SK-N-SH (cell line): ENCODE measurements around the gene CLDN16. TPM values are rescaled to one million over a fixed set of nuclear protein-coding genes. Genes with fewer than 3 reads are reported as not detected.

Experiments used
- CTCF ChIA-PET: fragments of 300-600, 350-600 bp; formaldehyde crosslinking; extraction: SDS; loops from one replicate; lab custom pipeline; 2021; lab: Yijun Ruan, JAX
- POLR2A ChIA-PET: fragments of 350-600 bp; sonication (Branson Sonifier 250); formaldehyde crosslinking; extraction: SDS; loops from one replicate; lab custom pipeline; 2020; ENCODE audit warnings: antibody characterized with exemption, inconsistent platforms; lab: Yijun Ruan, JAX
- DNase-seq: peaks from one replicate; pipeline ENCODE4 v3.0.0; 2012
- H2AFZ ChIP-seq: fragments of 200-600 bp; sonication (generic); 2 replicates; pipeline ENCODE4 v1.8.1; 2016; ENCODE audit warnings: antibody characterized with exemption, mild to moderate bottlenecking, low read depth
- H3F3A ChIP-seq: fragments of 200-600 bp; sonication (generic); replicated peaks from 2 replicates; pipeline ENCODE3; 2016; ENCODE audit warnings: antibody characterized with exemption, mild to moderate bottlenecking; ENCODE audit not compliant: insufficient read depth
- H3K27ac ChIP-seq, 2 experiments: fragments of 200-500 bp in 1 of 2; fragments of 200-600 bp in 1 of 2; sonication (Bioruptor generic) in 1 of 2; sonication (generic), shearing (Covaris generic) in 1 of 2; 2 replicates each; pipeline versions ENCODE4 v1.5.1 to v1.6.1; 2014 to 2016; ENCODE audit warnings: low read depth in 2 of 2, inconsistent platforms in 1 of 2, low read length in 1 of 2, mild to moderate bottlenecking in 1 of 2, mixed read lengths in 1 of 2
- H3K27me3 ChIP-seq: fragments of 200-600 bp; sonication (generic), shearing (Covaris generic); 2 replicates; pipeline ENCODE4 v1.6.1; 2016; ENCODE audit warnings: mixed run types; ENCODE audit not compliant: insufficient read depth
- H3K36me3 ChIP-seq, 2 experiments: fragments of 200-500 bp in 1 of 2; fragments of 200-600 bp in 1 of 2; sonication (Bioruptor generic) in 1 of 2; sonication (generic) in 1 of 2; replicated peaks in 1 of 2; 2 replicates each; pipeline versions ENCODE3 to v1.5.1; 2014 to 2016; ENCODE audit warnings: low read length in 1 of 2, mild to moderate bottlenecking in 1 of 2; ENCODE audit not compliant: insufficient read depth in 2 of 2, control insufficient read depth in 1 of 2
- H3K4me1 ChIP-seq, 2 experiments: fragments of 200-500 bp in 1 of 2; fragments of 200-600 bp in 1 of 2; sonication (Bioruptor generic) in 1 of 2; sonication (generic), shearing (Covaris generic) in 1 of 2; 2 replicates each; pipeline versions ENCODE4 v1.5.1 to v1.6.1; 2014 to 2016; ENCODE audit warnings: low read depth in 1 of 2, low read length in 1 of 2, mixed run types in 1 of 2; ENCODE audit not compliant: insufficient read depth in 2 of 2, control insufficient read depth in 1 of 2
- H3K4me2 ChIP-seq: fragments of 200-600 bp; sonication (generic), shearing (Covaris generic); 2 replicates; pipeline ENCODE4 v1.6.1; 2017; ENCODE audit warnings: mixed run types
- H3K4me3 ChIP-seq, 2 experiments: fragments of 200-500 bp in 1 of 2; fragments of 200-600 bp in 1 of 2; sonication (Bioruptor generic) in 1 of 2; sonication (generic), shearing (Covaris generic) in 1 of 2; 2 replicates each; pipeline versions ENCODE4 v1.5.1 to v1.8.1; 2014 to 2016; ENCODE audit warnings: low read depth in 2 of 2, inconsistent platforms in 1 of 2, low read length in 1 of 2, mild to moderate bottlenecking in 1 of 2, mixed read lengths in 1 of 2, moderate library complexity in 1 of 2
- H3K79me2 ChIP-seq: fragments of 200-600 bp; sonication (generic); 2 replicates; pipeline ENCODE4 v1.8.1; 2017; ENCODE audit warnings: mild to moderate bottlenecking; ENCODE audit not compliant: insufficient read depth
- H3K9ac ChIP-seq: fragments of 200-600 bp; sonication (generic); 2 replicates; pipeline ENCODE4 v1.6.1; 2017; ENCODE audit warnings: mixed run types
- H3K9me2 ChIP-seq: fragments of 200-600 bp; sonication (generic); 2 replicates; pipeline ENCODE4 v1.6.1; 2017; ENCODE audit warnings: mixed run types
- H3K9me3 ChIP-seq: fragments of 200-600 bp; sonication (generic); 2 replicates; pipeline ENCODE4 v1.6.1; 2017; ENCODE audit warnings: mixed run types, mild to moderate bottlenecking, moderate library complexity
- H4K20me1 ChIP-seq: fragments of 200-600 bp; sonication (generic); 2 replicates; pipeline ENCODE4 v1.6.1; 2017; ENCODE audit warnings: mild to moderate bottlenecking, mixed run types; ENCODE audit not compliant: insufficient read depth
- ELF1 ChIP-seq: IDR thresholded peaks from 2 replicates; pipeline ENCODE4 v1.4.0; 2012
- EP300 ChIP-seq, 2 experiments: IDR thresholded peaks; 2 replicates each; pipeline versions ENCODE4 v1.4.0 to v1.6.1; 2012; ENCODE audit warnings: borderline replicate concordance in 1 of 2, low read depth in 1 of 2, low read length in 1 of 2
- EZH2phosphoT487 ChIP-seq: fragments of 200-600 bp; sonication (generic); IDR thresholded peaks from 2 replicates; pipeline ENCODE4 v1.6.1; 2017; ENCODE audit warnings: low read depth, mixed run types, mild to moderate bottlenecking, antibody characterized with exemption, moderate library complexity, borderline replicate concordance
- FOXM1 ChIP-seq: IDR thresholded peaks from 2 replicates; pipeline ENCODE4 v1.4.0; 2012; ENCODE audit warnings: low read depth, mild to moderate bottlenecking
- GABPA ChIP-seq: IDR thresholded peaks from 2 replicates; pipeline ENCODE4 v1.4.0; 2012; ENCODE audit warnings: low read depth, mild to moderate bottlenecking
- GATA2 ChIP-seq: sonication (generic); formaldehyde crosslinking; IDR thresholded peaks from 2 replicates; pipeline ENCODE4 v1.5.0; 2020; ENCODE audit warnings: mild to moderate bottlenecking, missing genetic modification reagents
- JUND ChIP-seq: IDR thresholded peaks from 2 replicates; pipeline ENCODE4 v1.4.0; 2012
- MXI1 ChIP-seq: IDR thresholded peaks from 2 replicates; pipeline ENCODE4 v1.6.1; 2012; ENCODE audit warnings: mild to moderate bottlenecking, low read depth, low read length, improper control_type of control experiment
- NFIC ChIP-seq: IDR thresholded peaks from 2 replicates; pipeline ENCODE4 v1.4.0; 2012; ENCODE audit warnings: borderline replicate concordance
- NRF1 ChIP-seq: IDR thresholded peaks from 2 replicates; pipeline ENCODE4 v1.6.1; 2012; ENCODE audit warnings: low read depth, mild to moderate bottlenecking, low read length
- POLR2AphosphoS5 ChIP-seq: IDR thresholded peaks from 2 replicates; pipeline ENCODE4 v1.6.1; 2012; ENCODE audit warnings: low read depth, low read length
- RAD21 ChIP-seq: IDR thresholded peaks from 2 replicates; pipeline ENCODE4 v1.6.1; 2012; ENCODE audit warnings: mild to moderate bottlenecking, low read length
- SIN3A ChIP-seq: IDR thresholded peaks from 2 replicates; pipeline ENCODE4 v1.6.1; 2012; ENCODE audit warnings: low read depth, mild to moderate bottlenecking, low read length, moderate library complexity, borderline replicate concordance
- SMC3 ChIP-seq: IDR thresholded peaks from 2 replicates; pipeline ENCODE4 v1.6.1; 2012; ENCODE audit warnings: low read depth, low read length, improper control_type of control experiment
- TAF1 ChIP-seq: IDR thresholded peaks from 2 replicates; pipeline ENCODE4 v1.6.1; 2012; ENCODE audit warnings: low read depth, mild to moderate bottlenecking, low read length, moderate library complexity, borderline replicate concordance
- TCF12 ChIP-seq: IDR thresholded peaks from 2 replicates; pipeline ENCODE4 v1.4.0; 2012
- TEAD4 ChIP-seq: IDR thresholded peaks from 2 replicates; pipeline ENCODE4 v1.4.0; 2012; ENCODE audit warnings: mild to moderate bottlenecking, borderline replicate concordance; ENCODE audit not compliant: insufficient read depth
- USF1 ChIP-seq: IDR thresholded peaks from 2 replicates; pipeline ENCODE4 v1.4.0; 2012; ENCODE audit warnings: low read depth, borderline replicate concordance
- YY1 ChIP-seq: IDR thresholded peaks from 2 replicates; pipeline ENCODE4 v1.4.0; 2012; ENCODE audit warnings: low read depth, mild to moderate bottlenecking
- WGBS: methylation state at CpG from one replicate; pipeline ENCODE4 v1.1.6; 2017; ENCODE audit warnings: low lambda C conversion rate; 5-methylcytosine and 5-hydroxymethylcytosine counted together
- polyA plus RNA-seq, 3 experiments: library from polyadenylated mRNA; depleted of rRNA; stranded (reverse); fragments of >200 nt; gene quantifications; 2 replicates each; pipeline ENCODE4 v1.2.3, GENCODE V29; 2012
- TF ChIP-seq, protein P1 (sequence below): IDR thresholded peaks from 2 replicates; pipeline ENCODE4 v1.4.0; 2012; ENCODE audit warnings: low read depth

CLDN16 gene
- polyA plus RNA-seq, 1 of the 3 experiments (the other 2 are of a cell fraction) = 0.02 TPM

- Histone ChIP-seq H3F3A (no peaks in the 10 kb centered on the region), H3K9me2 (no peaks in the 10 kb centered on the region), H3K4me2 (no peak overlapping the region), H3K9me3 (no peaks in the 10 kb centered on the region), H3K9ac (no peak overlapping the region), H2AFZ (no peak overlapping the region), H3K27ac (no peak overlapping the region), H3K4me3 (no peak overlapping the region), H3K27me3 (peaks cover 9% of the 10 kb centered on the region; the same call in 1 of the 2 replicates), H3K4me1 (no peaks in the 10 kb centered on the region), H4K20me1 (no peaks in the 10 kb centered on the region), H3K36me3 (no peaks in the 10 kb centered on the region), H3K79me2 (no peaks in the 10 kb centered on the region)
- POLR2A ChIA-PET = no interaction called here
- no peak for TF ChIP-seq RAD21
- TF ChIP-seq SMC3 = no peak
- TF ChIP-seq TAF1 = no peak
- TF ChIP-seq ELF1 = no peak
- no peak for TF ChIP-seq EZH2phosphoT487
- TF ChIP-seq GABPA = no peak
- TF ChIP-seq GATA2 (CRISPR knock-in tag) = no peak
- no peak for TF ChIP-seq FOXM1
- TF ChIP-seq SIN3A = no peak
- no peak for TF ChIP-seq NFIC
- TF ChIP-seq POLR2AphosphoS5 = no peak
- 19% methylated on average over 4 of the region's 4 CpGs for WGBS
- DNase-seq = no peak
- CTCF ChIA-PET = interaction anchor here (1.2 kb wide), 1 partner anchor 80 kb away, joined by 4 read pairs; the partner anchor contains the start of gene CLDN1
Measured at GRCh38 chr3:190401963-190402362, 14.0 kb downstream of the CLDN16 start.

DNA sequence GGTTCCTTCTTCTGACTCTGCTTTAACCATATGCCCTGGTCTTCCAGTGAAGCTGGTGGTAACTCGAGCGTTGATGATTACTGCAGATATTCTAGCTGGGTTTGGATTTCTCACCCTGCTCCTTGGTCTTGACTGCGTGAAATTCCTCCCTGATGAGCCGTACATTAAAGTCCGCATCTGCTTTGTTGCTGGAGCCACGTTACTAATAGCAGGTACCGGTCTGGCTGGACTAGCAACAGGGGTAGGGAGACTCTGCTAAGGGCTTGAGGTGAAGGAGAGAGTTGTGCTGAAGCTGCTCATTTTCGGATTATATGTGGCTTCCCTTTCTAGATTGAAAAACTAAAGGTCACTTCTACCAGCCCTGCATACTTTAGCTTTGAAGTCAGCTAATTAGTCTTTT lies 16.8 kb downstream of the CLDN16 start:
- no peak overlapping the region for H3K4me2 ChIP-seq
- DNase-seq = no peak
- TF ChIP-seq NRF1 (no peak), TEAD4 (no peak), JUND (no peak), POLR2AphosphoS5 (no peak)
- TF ChIP-seq, protein P1, sequence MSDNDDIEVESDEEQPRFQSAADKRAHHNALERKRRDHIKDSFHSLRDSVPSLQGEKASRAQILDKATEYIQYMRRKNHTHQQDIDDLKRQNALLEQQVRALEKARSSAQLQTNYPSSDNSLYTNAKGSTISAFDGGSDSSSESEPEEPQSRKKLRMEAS = no peak
- no peak overlapping the region for H3K9ac ChIP-seq
- H3K9me2 ChIP-seq = no peaks in the 10 kb centered on the region
- no peaks in the 10 kb centered on the region for H3K79me2 ChIP-seq
- POLR2A ChIA-PET = no interaction called here
- H2AFZ ChIP-seq = no peak overlapping the region
- H3K4me1 ChIP-seq = no peaks in the 10 kb centered on the region
- H4K20me1 ChIP-seq = no peaks in the 10 kb centered on the region
- no peaks in the 10 kb centered on the region for H3K9me3 ChIP-seq
- no peak overlapping the region for H3K27ac ChIP-seq
- H3F3A ChIP-seq = no peaks in the 10 kb centered on the region
- CTCF ChIA-PET = no interaction called here
- WGBS = 19% methylated on average over 7 of the region's 8 CpGs
- peaks cover 9% of the 10 kb centered on the region; the same call in 1 of the 2 replicates for H3K27me3 ChIP-seq
- H3K4me3 ChIP-seq = no peak overlapping the region
- no peaks in the 10 kb centered on the region for H3K36me3 ChIP-seq

DNA sequence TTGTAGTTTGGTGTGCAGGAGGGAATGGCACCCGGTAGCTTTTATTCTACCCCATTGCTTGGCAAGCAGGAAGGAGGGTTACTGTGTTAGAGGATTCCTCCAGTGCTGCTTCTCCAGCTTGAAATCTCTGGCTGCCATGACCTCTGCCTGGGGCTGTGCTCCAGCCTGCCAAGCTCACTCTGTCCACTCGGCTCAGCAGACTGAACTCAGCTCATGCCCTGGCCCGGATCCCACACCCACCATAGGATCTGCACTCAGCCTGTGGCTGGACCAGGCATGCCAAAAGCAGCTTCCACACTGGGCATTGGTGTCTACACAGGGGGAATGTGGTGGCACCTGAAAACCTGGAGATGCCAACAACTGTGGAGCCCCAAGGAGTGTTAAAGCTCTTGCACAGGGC lies 26.3 kb downstream of the CLDN16 start:
- ChIA-PET CTCF (interaction anchor here (1.0 to 1.9 kb wide), 5 partner anchors 10 to 453 kb away, joined by 3 to 5 read pairs (median 4); no protein-coding TSS in a partner anchor), POLR2A (no interaction called here)

More for the DNA sequence above, 26.3 kb downstream of the CLDN16 start:
- no peaks in the 10 kb centered on the region for H4K20me1 ChIP-seq
- no peak overlapping the region for H3K9ac ChIP-seq
- no peaks in the 10 kb centered on the region for H3K9me3 ChIP-seq
- no peak for TF ChIP-seq YY1
- no peak for TF ChIP-seq TCF12
- TF ChIP-seq EP300 (IDR thresholded peaks at IDR 0.05; ENCODE audit: borderline replicate concordance in 1 of 2, low read depth in 1 of 2, low read length in 1 of 2) = no peak
- TF ChIP-seq USF1 = no peak
- TF ChIP-seq MXI1 = no peak
- no peaks in the 10 kb centered on the region for H3K79me2 ChIP-seq
- H2AFZ ChIP-seq = no peak overlapping the region
- no peak overlapping the region for H3K4me2 ChIP-seq
- H3K27ac ChIP-seq = no peak overlapping the region
- H3K9me2 ChIP-seq = no peaks in the 10 kb centered on the region
- H3K4me1 ChIP-seq = no peaks in the 10 kb centered on the region
- WGBS = 18% methylated on average over 1 of the region's 3 CpGs
- no peaks in the 10 kb centered on the region for H3K36me3 ChIP-seq
- H3K4me3 ChIP-seq = no peak overlapping the region
- no peaks in the 10 kb centered on the region for H3F3A ChIP-seq
- DNase-seq = no peak
- no peaks in the 10 kb centered on the region; the same call in 1 of the 2 replicates for H3K27me3 ChIP-seq
